GM23338 (cell line): ENCODE results near the gene EPHA6. TPM values are rescaled to one million over a fixed set of nuclear protein-coding genes. Genes with fewer than 3 reads are reported as not detected.
A peak's percentile ranks its signal among the peaks of the same experiment; 100 is the strongest.

Source experiments
- ATAC-seq: fragments of 200-7000 bp; cut with Tn5 transposase; 3 replicates; pipeline ENCODE4 v1.9.1; 2020
- DNase-seq: peaks from one replicate; pipeline ENCODE4 v3.0.0-alpha.2; 2015; ENCODE audit warnings: low spot score
- H2AFZ ChIP-seq: fragments of 200-600 bp; sonication (generic); 2 replicates; pipeline ENCODE4 v1.8.0; 2016; ENCODE audit warnings: antibody characterized with exemption, mild to moderate bottlenecking, moderate library complexity
- H3F3A ChIP-seq: fragments of 200-600 bp; sonication (generic); replicated peaks from 2 replicates; pipeline ENCODE4 v1.8.0; 2017; ENCODE audit warnings: antibody characterized with exemption, mixed run types, low read depth
- H3K27ac ChIP-seq: fragments of 200-600 bp; sonication (generic); 2 replicates; pipeline ENCODE4 v1.6.1; 2016; ENCODE audit warnings: low read depth
- H3K27me3 ChIP-seq: fragments of 200-600 bp; sonication (generic); 2 replicates; pipeline ENCODE4 v1.8.0; 2016; ENCODE audit warnings: mild to moderate bottlenecking, mixed run types, moderate library complexity; ENCODE audit not compliant: insufficient read depth
- H3K36me3 ChIP-seq: fragments of 200-600 bp; sonication (generic); 2 replicates; pipeline ENCODE4 v1.8.0; 2016; ENCODE audit warnings: mild to moderate bottlenecking; ENCODE audit not compliant: insufficient read depth
- H3K4me1 ChIP-seq: fragments of 200-600 bp; sonication (generic); 2 replicates; pipeline ENCODE4 v1.8.0; 2016; ENCODE audit warnings: mild to moderate bottlenecking, moderate library complexity; ENCODE audit not compliant: insufficient read depth
- H3K4me2 ChIP-seq: fragments of 200-600 bp; sonication (generic); 2 replicates; pipeline ENCODE4 v1.7.1; 2017; ENCODE audit warnings: mixed run types
- H3K4me3 ChIP-seq: fragments of 200-600 bp; sonication (generic); 2 replicates; pipeline ENCODE4 v1.6.1; 2016; ENCODE audit warnings: mixed run types
- H3K79me2 ChIP-seq: fragments of 200-600 bp; sonication (generic); replicated peaks from 2 replicates; pipeline ENCODE4 v1.8.0; 2017; ENCODE audit warnings: mild to moderate bottlenecking; ENCODE audit not compliant: insufficient read depth
- H3K9me2 ChIP-seq: fragments of 200-600 bp; sonication (generic); 2 replicates; pipeline ENCODE4 v1.8.0; 2017; ENCODE audit not compliant: insufficient read depth
- H4K20me1 ChIP-seq: fragments of 200-600 bp; sonication (generic); replicated peaks from 2 replicates; pipeline ENCODE4 v1.8.0; 2017; ENCODE audit warnings: mild to moderate bottlenecking; ENCODE audit not compliant: insufficient read depth
- H3K27ac Mint-ChIP-seq: 2 replicates; pipeline ENCODE4 v1.8.0; 2020; ENCODE audit warnings: inconsistent platforms, mild to moderate bottlenecking, moderate library complexity, mixed read lengths
- H3K27me3 Mint-ChIP-seq: 3 replicates; pipeline ENCODE4 v1.8.0; 2022; ENCODE audit warnings: low read depth, mild to moderate bottlenecking, moderate library complexity, mixed read lengths, inconsistent platforms; ENCODE audit not compliant: insufficient read depth, poor library complexity
- H3K36me3 Mint-ChIP-seq: 3 replicates; pipeline ENCODE4 v1.8.0; 2021; ENCODE audit warnings: low read depth, mild to moderate bottlenecking, inconsistent platforms, moderate library complexity, mixed read lengths
- H3K4me1 Mint-ChIP-seq: 3 replicates; pipeline ENCODE4 v1.8.0; 2020; ENCODE audit warnings: mild to moderate bottlenecking, inconsistent platforms, mixed read lengths
- H3K4me3 Mint-ChIP-seq: 3 replicates; pipeline ENCODE4 v1.8.0; 2021; ENCODE audit warnings: moderate library complexity, mild to moderate bottlenecking, inconsistent platforms, mixed read lengths
- H3K9me3 Mint-ChIP-seq: 3 replicates; pipeline ENCODE4 v1.8.0; 2020; ENCODE audit warnings: moderate library complexity, mild to moderate bottlenecking, inconsistent platforms, mixed read lengths
- CREB1 ChIP-seq: fragments of 250-450 bp; sonication (Bioruptor Pico); IDR thresholded peaks from 2 replicates; pipeline ENCODE4 v1.5.0; 2020; ENCODE audit warnings: low read depth, mild to moderate bottlenecking, moderate library complexity
- CTCF ChIP-seq, 2 experiments: fragments of 200-600 bp in 1 of 2; sonication (generic) in 1 of 2; conservative IDR thresholded peaks; 2 replicates each; pipeline versions ENCODE4 v1.5.1 to v1.6.1; 2016 to 2017; ENCODE audit warnings: antibody characterized with exemption in 2 of 2, low read depth in 2 of 2, mild to moderate bottlenecking in 2 of 2, moderate library complexity in 1 of 2
- EZH2 ChIP-seq: fragments of 200-600 bp; sonication (generic); IDR thresholded peaks from one replicate; pipeline ENCODE4 v1.8.0; 2017; ENCODE audit warnings: antibody characterized with exemption, mild to moderate bottlenecking, low read depth; ENCODE audit not compliant: unreplicated experiment
- EZH2phosphoT487 ChIP-seq: fragments of 200-600 bp; sonication (generic); IDR thresholded peaks from one replicate; pipeline ENCODE4 v1.8.1; 2018; ENCODE audit warnings: antibody characterized with exemption; ENCODE audit not compliant: unreplicated experiment
- JUNB ChIP-seq: IDR thresholded peaks from one replicate; pipeline ENCODE4 v1.6.1; 2016; ENCODE audit warnings: antibody characterized with exemption; ENCODE audit not compliant: unreplicated experiment
- NANOG ChIP-seq: IDR thresholded peaks from 2 replicates; pipeline ENCODE4 v1.6.1; 2016; ENCODE audit warnings: antibody characterized with exemption, borderline replicate concordance
- POLR2AphosphoS5 ChIP-seq: IDR thresholded peaks from 2 replicates; pipeline ENCODE4 v1.6.1; 2016; ENCODE audit warnings: antibody characterized with exemption, low read depth
- REST ChIP-seq: IDR thresholded peaks from one replicate; pipeline ENCODE4 v1.6.1; 2018; ENCODE audit warnings: antibody characterized with exemption; ENCODE audit not compliant: unreplicated experiment
- STAT1 ChIP-seq: IDR thresholded peaks from one replicate; pipeline ENCODE4 v1.6.1; 2016; ENCODE audit warnings: antibody characterized with exemption; ENCODE audit not compliant: unreplicated experiment
- ZNF114 ChIP-seq: fragments of 250-450 bp; sonication (Bioruptor Pico); IDR thresholded peaks from 2 replicates; pipeline ENCODE4 v1.5.0; 2020; ENCODE audit warnings: mild to moderate bottlenecking, moderate library complexity
- ZNF331 ChIP-seq: fragments of 250-450 bp; sonication (Bioruptor Pico); IDR thresholded peaks from 2 replicates; pipeline ENCODE4 v1.5.0; 2020; ENCODE audit warnings: low read depth, mild to moderate bottlenecking, moderate library complexity
- ZNF462 ChIP-seq: fragments of 250-450 bp; sonication (Bioruptor Pico); IDR thresholded peaks from 2 replicates; pipeline ENCODE4 v1.5.0; 2020; ENCODE audit warnings: mild to moderate bottlenecking, moderate library complexity
- polyA plus RNA-seq: library from polyadenylated mRNA; unstranded; fragments of >200 nt; fragmentation: Nextera tagmentation; extraction: Ambion mirVana; gene quantifications from 2 replicates; pipeline ENCODE4 v1.2.1, GENCODE V29; 2016
- total RNA-seq: library from RNA; depleted of rRNA; stranded (reverse); fragments of >200 nt; shearing (Covaris generic); gene quantifications from 2 replicates; pipeline ENCODE4 v1.2.3, GENCODE V29; 2014
- TF ChIP-seq, protein P1 (sequence below): IDR thresholded peaks from 2 replicates; pipeline ENCODE4 v1.6.1; 2016; ENCODE audit warnings: antibody characterized with exemption

Gene EPHA6
- total and polyA plus RNA-seq, 2 experiments from 2014 or later, result 0.37 to 2.6 TPM

DNA sequence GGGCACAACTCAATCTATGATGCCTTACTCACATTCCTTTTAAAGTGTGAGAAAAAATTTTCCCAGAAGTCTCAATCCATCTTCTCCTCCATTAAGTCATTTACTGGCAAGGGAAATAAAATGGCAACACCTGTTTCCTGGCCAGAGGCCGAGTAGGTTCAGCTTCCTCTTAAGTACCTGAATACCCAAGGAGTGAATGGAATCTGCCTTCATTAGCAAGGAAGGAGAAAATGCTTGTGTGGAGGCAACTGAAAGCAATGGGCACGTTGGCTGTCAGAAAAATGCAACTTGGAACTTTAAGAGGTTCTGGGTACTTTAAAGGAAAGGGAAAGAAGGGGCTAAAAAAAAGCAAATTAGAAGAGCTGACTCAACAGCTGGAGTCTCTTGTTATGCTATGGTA, 526.5 kb downstream of the EPHA6 start:
- Histone ChIP-seq H3K9me2 (peaks cover 20% of the 10 kb centered on the region), H3K4me2 (no peak overlapping the region), H3K4me3 (no peak overlapping the region), H2AFZ (no peak overlapping the region), H3K36me3 (no peaks in the 10 kb centered on the region), H4K20me1 (no peaks in the 10 kb centered on the region), H3K79me2 (no peaks in the 10 kb centered on the region), H3F3A (no peaks in the 10 kb centered on the region), H3K27ac (no peak overlapping the region), H3K27me3 (no peaks in the 10 kb centered on the region), H3K4me1 (no peaks in the 10 kb centered on the region)
- Mint-ChIP-seq H3K4me3 (no peak overlapping the region), H3K27ac (no peak overlapping the region), H3K36me3 (peaks cover 4% of the 10 kb centered on the region; the same call in 2 of the 3 replicates), H3K4me1 (peaks cover 4% of the 10 kb centered on the region; the same call in 1 of the 3 replicates), H3K9me3 (0 out of 3 replicates have a peak, but pooled peaks cover 3% of the 10 kb centered on the region), H3K27me3 (no peaks in the 10 kb centered on the region)
- TF ChIP-seq CREB1 (CRISPR knock-in tag) (no peak), ZNF462 (no peak), STAT1 (no peak), ZNF114 (no peak), POLR2AphosphoS5 (no peak), EZH2phosphoT487 (no peak), NANOG (no peak), CTCF (conservative IDR thresholded peaks at IDR 0.05; ENCODE audit: low read depth in 2 of 2) (no peak), JUNB (no peak), REST (no peak), ZNF331 (CRISPR knock-in tag) (no peak), EZH2 (no peak)
- TF ChIP-seq, protein P1, sequence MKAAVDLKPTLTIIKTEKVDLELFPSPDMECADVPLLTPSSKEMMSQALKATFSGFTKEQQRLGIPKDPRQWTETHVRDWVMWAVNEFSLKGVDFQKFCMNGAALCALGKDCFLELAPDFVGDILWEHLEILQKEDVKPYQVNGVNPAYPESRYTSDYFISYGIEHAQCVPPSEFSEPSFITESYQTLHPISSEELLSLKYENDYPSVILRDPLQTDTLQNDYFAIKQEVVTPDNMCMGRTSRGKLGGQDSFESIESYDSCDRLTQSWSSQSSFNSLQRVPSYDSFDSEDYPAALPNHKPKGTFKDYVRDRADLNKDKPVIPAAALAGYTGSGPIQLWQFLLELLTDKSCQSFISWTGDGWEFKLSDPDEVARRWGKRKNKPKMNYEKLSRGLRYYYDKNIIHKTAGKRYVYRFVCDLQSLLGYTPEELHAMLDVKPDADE, result no peak
- ATAC-seq (no peak), DNase-seq (peak; percentile 53)
